H9 (cell line): ENCODE data around the gene CDK5. TPM values are rescaled to one million over a fixed set of nuclear protein-coding genes. Genes with fewer than 3 reads are reported as not detected.

ENCODE experiments used
- DNase-seq: peaks from one replicate; pipeline ENCODE4 v3.0.0-alpha.2; 2017
- H2AFZ ChIP-seq: one replicate; pipeline ENCODE4 v1.6.1; 2013; ENCODE audit warnings: mild to moderate bottlenecking, low read length, control low read depth, moderate library complexity
- H2AK5ac ChIP-seq: 2 replicates; pipeline ENCODE4 v1.6.1; 2013; ENCODE audit warnings: low read length, control low read depth, mixed read lengths; ENCODE audit not compliant: insufficient read length
- H2BK120ac ChIP-seq: one replicate; pipeline ENCODE4 v1.6.1; 2013; ENCODE audit warnings: low read depth, mild to moderate bottlenecking, low read length, control low read depth, inconsistent platforms; ENCODE audit not compliant: poor library complexity, severe bottlenecking
- H2BK12ac ChIP-seq: 2 replicates; pipeline ENCODE4 v1.6.1; 2013; ENCODE audit warnings: low read length, control low read depth, mixed read lengths, low read depth; ENCODE audit not compliant: insufficient read length
- H2BK15ac ChIP-seq: 2 replicates; pipeline ENCODE4 v1.6.1; 2013; ENCODE audit warnings: low read depth, low read length, control low read depth
- H2BK20ac ChIP-seq: one replicate; pipeline ENCODE4 v1.6.1; 2013; ENCODE audit warnings: low read depth, mild to moderate bottlenecking, low read length, control low read depth, inconsistent platforms; ENCODE audit not compliant: poor library complexity, severe bottlenecking
- H2BK5ac ChIP-seq: 2 replicates; pipeline ENCODE4 v1.6.1; 2013; ENCODE audit warnings: low read length, control low read depth, mixed read lengths; ENCODE audit not compliant: insufficient read length
- H3K14ac ChIP-seq: 2 replicates; pipeline ENCODE4 v1.6.1; 2013; ENCODE audit warnings: low read length, control low read depth; ENCODE audit not compliant: insufficient read depth
- H3K18ac ChIP-seq: 2 replicates; pipeline ENCODE4 v1.6.1; 2013; ENCODE audit warnings: low read depth, mild to moderate bottlenecking, mixed read lengths, low read length, control low read depth; ENCODE audit not compliant: insufficient read length
- H3K23ac ChIP-seq: 2 replicates; pipeline ENCODE4 v1.6.1; 2013; ENCODE audit warnings: low read length, control low read depth, mixed read lengths, low read depth; ENCODE audit not compliant: insufficient read length
- H3K23me2 ChIP-seq: 2 replicates; pipeline ENCODE4 v1.6.1; 2013; ENCODE audit warnings: low read depth, mild to moderate bottlenecking, mixed read lengths, low read length, control low read depth; ENCODE audit not compliant: insufficient read length, poor library complexity, severe bottlenecking
- H3K27ac ChIP-seq: 2 replicates; pipeline ENCODE4 v1.5.1; 2013; ENCODE audit warnings: low read length, control low read depth, mixed read lengths, low read depth; ENCODE audit not compliant: insufficient read length
- H3K27me3 ChIP-seq: 2 replicates; pipeline ENCODE4 v1.6.1; 2013; ENCODE audit warnings: low read length, control low read depth, inconsistent platforms; ENCODE audit not compliant: insufficient read depth
- H3K4ac ChIP-seq: 2 replicates; pipeline ENCODE4 v1.6.1; 2013; ENCODE audit warnings: low read depth, mild to moderate bottlenecking, control low read depth, inconsistent platforms, low read length, moderate library complexity
- H3K4me1 ChIP-seq: 2 replicates; pipeline ENCODE4 v1.6.1; 2013; ENCODE audit warnings: low read length, control low read depth, inconsistent platforms; ENCODE audit not compliant: insufficient read depth
- H3K4me2 ChIP-seq: 2 replicates; pipeline ENCODE4 v1.6.1; 2013; ENCODE audit warnings: low read length, control low read depth, mixed read lengths; ENCODE audit not compliant: insufficient read length, insufficient read depth
- H3K56ac ChIP-seq: 2 replicates; pipeline ENCODE4 v1.6.1; 2013; ENCODE audit warnings: low read depth, mild to moderate bottlenecking, mixed read lengths, low read length, control low read depth; ENCODE audit not compliant: insufficient read length
- H3K79me1 ChIP-seq: 2 replicates; pipeline ENCODE4 v1.6.1; 2013; ENCODE audit warnings: low read depth, mild to moderate bottlenecking, moderate library complexity, low read length, control low read depth, inconsistent platforms; ENCODE audit not compliant: insufficient read depth, poor library complexity, severe bottlenecking
- H3K79me2 ChIP-seq: 2 replicates; pipeline ENCODE4 v1.6.1; 2013; ENCODE audit warnings: low read length, control low read depth, inconsistent platforms; ENCODE audit not compliant: insufficient read depth
- H3K9ac ChIP-seq: 2 replicates; pipeline ENCODE4 v1.6.1; 2013; ENCODE audit warnings: low read length, control low read depth, mixed read lengths; ENCODE audit not compliant: insufficient read length; ENCODE audit errors: extremely low read depth
- H3K9me3 ChIP-seq: one replicate; pipeline ENCODE4 v1.6.1; 2013; ENCODE audit warnings: low read depth, low read length, inconsistent platforms; ENCODE audit not compliant: control insufficient read depth
- H3T11ph ChIP-seq: one replicate; pipeline ENCODE4 v1.6.1; 2013; ENCODE audit warnings: mild to moderate bottlenecking, low read length, control low read depth, inconsistent platforms
- H4K20me1 ChIP-seq: one replicate; pipeline ENCODE4 v1.6.1; 2013; ENCODE audit not compliant: control insufficient read depth, insufficient read length, insufficient read depth
- H4K5ac ChIP-seq: 2 replicates; pipeline ENCODE4 v1.6.1; 2013; ENCODE audit warnings: low read depth, mild to moderate bottlenecking, mixed read lengths, low read length, control low read depth; ENCODE audit not compliant: insufficient read length
- H4K8ac ChIP-seq: replicated peaks from 2 replicates; pipeline ENCODE4 v1.6.1; 2013; ENCODE audit warnings: low read length, control low read depth, mixed read lengths, low read depth; ENCODE audit not compliant: insufficient read length
- H4K91ac ChIP-seq: 2 replicates; pipeline ENCODE4 v1.6.1; 2013; ENCODE audit warnings: low read depth, mild to moderate bottlenecking, moderate library complexity, mixed read lengths, low read length, control low read depth; ENCODE audit not compliant: insufficient read length
- H3K27ac Mint-ChIP-seq, 3 experiments: 2 replicates in 2 of 3; 3 replicates in 1 of 3; pipeline ENCODE4 v1.8.0; 2020 to 2021; ENCODE audit warnings: mixed read lengths in 3 of 3, mild to moderate bottlenecking in 1 of 3, moderate library complexity in 1 of 3
- H3K27me3 Mint-ChIP-seq: 2 replicates; pipeline ENCODE4 v1.8.0; 2021; ENCODE audit warnings: low read depth, mild to moderate bottlenecking, moderate library complexity, mixed read lengths
- H3K36me3 Mint-ChIP-seq, 3 experiments: 2 replicates in 2 of 3; 3 replicates in 1 of 3; pipeline ENCODE4 v1.8.0; 2020 to 2021; ENCODE audit warnings: low read depth in 3 of 3, mixed read lengths in 3 of 3; ENCODE audit not compliant: insufficient read depth in 1 of 3
- H3K4me1 Mint-ChIP-seq, 2 experiments: 2 replicates each; pipeline ENCODE4 v1.8.0; 2020; ENCODE audit warnings: mixed read lengths in 2 of 2
- H3K4me3 Mint-ChIP-seq, 2 experiments: 2 replicates in 1 of 2; 3 replicates in 1 of 2; pipeline ENCODE4 v1.8.0; 2020 to 2021; ENCODE audit warnings: mild to moderate bottlenecking in 2 of 2, mixed read lengths in 2 of 2, moderate library complexity in 1 of 2
- H3K9me3 Mint-ChIP-seq, 2 experiments: 2 replicates in 1 of 2; 3 replicates in 1 of 2; pipeline ENCODE4 v1.8.0; 2020; ENCODE audit warnings: mild to moderate bottlenecking in 2 of 2, mixed read lengths in 2 of 2, moderate library complexity in 1 of 2
- WGBS: extraction: QIAGEN DNeasy Blood & Tissue Kit; methylation state at CpG from one replicate; pipeline ENCODE4 v1.1.7; 2013; ENCODE audit warnings: missing lambda C conversion rate, low lambda C conversion rate, mixed read lengths; ENCODE audit not compliant: insufficient read length; ENCODE audit errors: extremely low coverage; 5-methylcytosine and 5-hydroxymethylcytosine counted together
- total RNA-seq: library from RNA; stranded (reverse); gene quantifications from 2 replicates; pipeline ENCODE4 v1.2.1, GENCODE V29; 2021
- TF ChIP-seq, protein P1 (sequence below): fragments of 200-600 bp; sonication (generic); conservative IDR thresholded peaks from 3 replicates; pipeline ENCODE4 v1.8.0; 2021; ENCODE audit warnings: antibody characterized with exemption, mild to moderate bottlenecking

CDK5 gene
- total RNA-seq, 1 experiment from 2014 or later: 19.9 TPM

GRCh38 chr7:151065516-151065915, 7.8 kb upstream of the CDK5 start:
- Histone ChIP-seq H3K79me2 (no peaks in the 10 kb centered on the region), H2AFZ (no peak overlapping the region), H3K4me2 (no peak overlapping the region), H3K23me2 (peaks cover 14% of the 10 kb centered on the region), H2BK20ac (no peak overlapping the region), H3K18ac (no peak overlapping the region), H3K56ac (no peak overlapping the region), H3T11ph (no peak overlapping the region), H3K27ac (no peak overlapping the region), H3K14ac (no peak overlapping the region), H4K8ac (no peak overlapping the region), H4K91ac (no peak overlapping the region), H3K4ac (no peak overlapping the region), H2BK120ac (no peak overlapping the region), H3K79me1 (no peaks in the 10 kb centered on the region), H2BK15ac (no peak overlapping the region), H3K27me3 (no peaks in the 10 kb centered on the region), H4K20me1 (no peaks in the 10 kb centered on the region), H2BK5ac (no peak overlapping the region), H3K9ac (no peak overlapping the region), H4K5ac (no peak overlapping the region), H3K9me3 (no peaks in the 10 kb centered on the region), H2BK12ac (no peak overlapping the region), H3K23ac (no peak overlapping the region), H3K4me1 (peaks cover 4% of the 10 kb centered on the region; the same call in 1 of the 2 replicates), H2AK5ac (no peak overlapping the region)
- Mint-ChIP-seq H3K9me3 (no peaks in the 10 kb centered on the region; a peak in 2 of 5 replicates), H3K27me3 (no peaks in the 10 kb centered on the region), H3K27ac (peak overlapping the region in 2 of 3 experiments; percentile 46 to 70; a peak in 1 of 7 replicates), H3K4me1 (peaks cover 28 to 33% of the 10 kb centered on the region in 2 experiments), H3K36me3 (peaks cover 31 to 55% (median 50%) of the 10 kb centered on the region in 3 experiments; a peak in 6 of 7 replicates), H3K4me3 (no peak overlapping the region; a peak in 1 of 5 replicates)
- TF ChIP-seq, protein P1, sequence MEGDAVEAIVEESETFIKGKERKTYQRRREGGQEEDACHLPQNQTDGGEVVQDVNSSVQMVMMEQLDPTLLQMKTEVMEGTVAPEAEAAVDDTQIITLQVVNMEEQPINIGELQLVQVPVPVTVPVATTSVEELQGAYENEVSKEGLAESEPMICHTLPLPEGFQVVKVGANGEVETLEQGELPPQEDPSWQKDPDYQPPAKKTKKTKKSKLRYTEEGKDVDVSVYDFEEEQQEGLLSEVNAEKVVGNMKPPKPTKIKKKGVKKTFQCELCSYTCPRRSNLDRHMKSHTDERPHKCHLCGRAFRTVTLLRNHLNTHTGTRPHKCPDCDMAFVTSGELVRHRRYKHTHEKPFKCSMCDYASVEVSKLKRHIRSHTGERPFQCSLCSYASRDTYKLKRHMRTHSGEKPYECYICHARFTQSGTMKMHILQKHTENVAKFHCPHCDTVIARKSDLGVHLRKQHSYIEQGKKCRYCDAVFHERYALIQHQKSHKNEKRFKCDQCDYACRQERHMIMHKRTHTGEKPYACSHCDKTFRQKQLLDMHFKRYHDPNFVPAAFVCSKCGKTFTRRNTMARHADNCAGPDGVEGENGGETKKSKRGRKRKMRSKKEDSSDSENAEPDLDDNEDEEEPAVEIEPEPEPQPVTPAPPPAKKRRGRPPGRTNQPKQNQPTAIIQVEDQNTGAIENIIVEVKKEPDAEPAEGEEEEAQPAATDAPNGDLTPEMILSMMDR: no peak
- no CpG with 5 or more reads among the region's 14 CpGs for WGBS
- DNase-seq: no peak
